ENCODE data around the gene MFN2. TPM values are rescaled to one million over a fixed set of nuclear protein-coding genes. Genes with fewer than 3 reads are reported as not detected.

MFN2 gene
- total RNA-seq, 1 experiment from 2014 or later, result 56.8 TPM

DNA sequence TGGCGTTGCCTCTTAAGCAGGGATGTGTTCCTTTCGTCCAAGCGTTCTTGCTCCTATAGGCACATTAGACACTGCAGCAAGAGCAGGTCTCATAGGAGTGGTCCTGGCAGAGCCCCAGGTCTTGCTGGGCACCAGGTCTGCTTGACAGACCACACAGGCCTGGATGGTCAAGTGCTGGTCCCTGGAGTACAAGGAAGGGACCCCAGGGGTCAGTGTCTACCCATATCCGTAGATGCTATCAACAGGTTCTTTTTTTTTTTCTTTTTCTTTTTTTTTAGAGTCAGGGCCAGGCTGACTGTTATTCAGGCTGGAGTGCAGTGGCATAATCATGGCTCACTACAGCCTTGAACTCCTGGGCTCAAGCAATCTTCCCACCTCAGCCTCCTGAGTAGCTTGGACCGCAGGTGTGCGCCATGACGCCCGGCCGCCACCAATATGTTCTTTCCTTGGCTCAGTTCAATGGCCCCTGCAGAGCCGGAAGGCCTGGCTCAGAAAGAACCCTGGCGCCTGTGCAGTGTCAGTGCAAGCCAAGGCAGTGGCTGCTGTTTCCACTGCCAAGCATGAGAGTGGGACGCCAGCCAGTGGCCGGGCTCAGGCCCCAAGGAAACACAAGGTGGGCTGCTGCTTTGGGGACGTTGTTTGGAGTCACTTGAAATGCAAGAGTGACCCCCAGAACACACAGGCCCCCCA, 72.9 kb downstream of the MFN2 start (continued):
- TF ChIP-seq, protein P1, sequence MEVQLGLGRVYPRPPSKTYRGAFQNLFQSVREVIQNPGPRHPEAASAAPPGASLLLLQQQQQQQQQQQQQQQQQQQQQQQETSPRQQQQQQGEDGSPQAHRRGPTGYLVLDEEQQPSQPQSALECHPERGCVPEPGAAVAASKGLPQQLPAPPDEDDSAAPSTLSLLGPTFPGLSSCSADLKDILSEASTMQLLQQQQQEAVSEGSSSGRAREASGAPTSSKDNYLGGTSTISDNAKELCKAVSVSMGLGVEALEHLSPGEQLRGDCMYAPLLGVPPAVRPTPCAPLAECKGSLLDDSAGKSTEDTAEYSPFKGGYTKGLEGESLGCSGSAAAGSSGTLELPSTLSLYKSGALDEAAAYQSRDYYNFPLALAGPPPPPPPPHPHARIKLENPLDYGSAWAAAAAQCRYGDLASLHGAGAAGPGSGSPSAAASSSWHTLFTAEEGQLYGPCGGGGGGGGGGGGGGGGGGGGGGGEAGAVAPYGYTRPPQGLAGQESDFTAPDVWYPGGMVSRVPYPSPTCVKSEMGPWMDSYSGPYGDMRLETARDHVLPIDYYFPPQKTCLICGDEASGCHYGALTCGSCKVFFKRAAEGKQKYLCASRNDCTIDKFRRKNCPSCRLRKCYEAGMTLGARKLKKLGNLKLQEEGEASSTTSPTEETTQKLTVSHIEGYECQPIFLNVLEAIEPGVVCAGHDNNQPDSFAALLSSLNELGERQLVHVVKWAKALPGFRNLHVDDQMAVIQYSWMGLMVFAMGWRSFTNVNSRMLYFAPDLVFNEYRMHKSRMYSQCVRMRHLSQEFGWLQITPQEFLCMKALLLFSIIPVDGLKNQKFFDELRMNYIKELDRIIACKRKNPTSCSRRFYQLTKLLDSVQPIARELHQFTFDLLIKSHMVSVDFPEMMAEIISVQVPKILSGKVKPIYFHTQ (CRISPR knock-in tag; IDR thresholded peaks at IDR 0.05), result no peak
- TF ChIP-seq NFYB (CRISPR knock-in tag; conservative IDR thresholded peaks at IDR 0.05; ENCODE audit: low read depth) (no peak), FOXK1 (CRISPR knock-in tag; IDR thresholded peaks at IDR 0.05) (no peak)

DNA sequence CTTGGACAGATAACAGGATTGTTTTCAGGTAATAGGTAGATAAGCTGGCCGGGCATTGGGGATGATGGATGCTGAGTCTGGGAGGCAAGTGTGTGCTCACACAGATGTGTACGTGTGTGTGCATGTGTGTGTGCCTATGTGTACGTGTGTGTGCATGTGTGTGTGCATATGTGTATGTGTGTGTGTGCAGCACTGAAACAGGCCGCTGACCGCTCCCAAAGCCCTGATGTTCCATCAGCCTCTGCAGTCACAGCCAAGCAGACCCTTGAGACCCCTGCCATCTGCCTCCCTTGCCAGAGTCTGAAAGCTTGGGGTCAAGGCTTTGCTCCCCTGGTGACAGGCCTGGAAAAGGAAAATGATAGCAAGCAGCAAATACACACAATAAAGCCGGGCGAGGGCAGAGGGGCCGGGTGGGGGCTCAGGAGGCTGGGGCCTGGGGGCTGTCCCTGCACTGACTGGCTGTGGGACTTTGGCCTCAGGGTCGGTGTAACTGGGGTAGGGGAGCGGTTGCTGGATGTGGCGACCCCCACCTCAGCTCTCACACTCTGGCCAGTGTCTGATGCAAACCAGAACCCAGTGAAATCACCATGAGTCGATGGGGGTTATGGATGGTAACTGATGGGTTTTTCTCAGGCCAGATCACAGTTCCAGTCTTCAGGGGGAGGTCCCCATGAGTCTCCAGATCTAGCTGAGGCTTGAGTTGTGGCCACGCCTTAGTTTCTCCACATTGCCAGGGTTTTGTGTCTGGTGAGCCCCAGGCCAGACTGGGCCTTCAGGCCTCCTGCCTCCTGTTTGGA, 73.7 kb downstream of the MFN2 start:
- ChIA-PET POLR2A (no interaction called here), CTCF (interaction anchor here (0.6 to 2.0 kb wide), 4 partner anchors 10 to 206 kb away, joined by 3 to 5 read pairs (median 3); no protein-coding TSS in a partner anchor)
- Mint-ChIP-seq H3K36me3 (no peaks in the 10 kb centered on the region), H3K4me3 (no peak overlapping the region), H3K27ac (no peak overlapping the region), H3K4me1 (peaks cover 17% of the 10 kb centered on the region), H3K27me3 (ENCODE audit: low read depth) (no peaks in the 10 kb centered on the region), H3K9me3 (peaks cover 7% of the 10 kb centered on the region; the same call in 1 of the 2 replicates)
- TF ChIP-seq, protein P2, sequence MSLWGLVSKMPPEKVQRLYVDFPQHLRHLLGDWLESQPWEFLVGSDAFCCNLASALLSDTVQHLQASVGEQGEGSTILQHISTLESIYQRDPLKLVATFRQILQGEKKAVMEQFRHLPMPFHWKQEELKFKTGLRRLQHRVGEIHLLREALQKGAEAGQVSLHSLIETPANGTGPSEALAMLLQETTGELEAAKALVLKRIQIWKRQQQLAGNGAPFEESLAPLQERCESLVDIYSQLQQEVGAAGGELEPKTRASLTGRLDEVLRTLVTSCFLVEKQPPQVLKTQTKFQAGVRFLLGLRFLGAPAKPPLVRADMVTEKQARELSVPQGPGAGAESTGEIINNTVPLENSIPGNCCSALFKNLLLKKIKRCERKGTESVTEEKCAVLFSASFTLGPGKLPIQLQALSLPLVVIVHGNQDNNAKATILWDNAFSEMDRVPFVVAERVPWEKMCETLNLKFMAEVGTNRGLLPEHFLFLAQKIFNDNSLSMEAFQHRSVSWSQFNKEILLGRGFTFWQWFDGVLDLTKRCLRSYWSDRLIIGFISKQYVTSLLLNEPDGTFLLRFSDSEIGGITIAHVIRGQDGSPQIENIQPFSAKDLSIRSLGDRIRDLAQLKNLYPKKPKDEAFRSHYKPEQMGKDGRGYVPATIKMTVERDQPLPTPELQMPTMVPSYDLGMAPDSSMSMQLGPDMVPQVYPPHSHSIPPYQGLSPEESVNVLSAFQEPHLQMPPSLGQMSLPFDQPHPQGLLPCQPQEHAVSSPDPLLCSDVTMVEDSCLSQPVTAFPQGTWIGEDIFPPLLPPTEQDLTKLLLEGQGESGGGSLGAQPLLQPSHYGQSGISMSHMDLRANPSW (CRISPR knock-in tag; conservative IDR thresholded peaks at IDR 0.05; ENCODE audit: low read depth), result no peak
- TF ChIP-seq SP1 (CRISPR knock-in tag; conservative IDR thresholded peaks at IDR 0.05) (no peak), FOXK1 (CRISPR knock-in tag; IDR thresholded peaks at IDR 0.05) (no peak), ZNF263 (CRISPR knock-in tag; IDR thresholded peaks at IDR 0.05; ENCODE audit: low read depth) (no peak), GABPB1 (CRISPR knock-in tag; IDR thresholded peaks at IDR 0.05) (no peak)
- TF ChIP-seq, protein P3, sequence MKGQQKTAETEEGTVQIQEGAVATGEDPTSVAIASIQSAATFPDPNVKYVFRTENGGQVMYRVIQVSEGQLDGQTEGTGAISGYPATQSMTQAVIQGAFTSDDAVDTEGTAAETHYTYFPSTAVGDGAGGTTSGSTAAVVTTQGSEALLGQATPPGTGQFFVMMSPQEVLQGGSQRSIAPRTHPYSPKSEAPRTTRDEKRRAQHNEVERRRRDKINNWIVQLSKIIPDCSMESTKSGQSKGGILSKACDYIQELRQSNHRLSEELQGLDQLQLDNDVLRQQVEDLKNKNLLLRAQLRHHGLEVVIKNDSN (CRISPR knock-in tag; IDR thresholded peaks at IDR 0.05), result no peak
- TF ChIP-seq, protein P4, sequence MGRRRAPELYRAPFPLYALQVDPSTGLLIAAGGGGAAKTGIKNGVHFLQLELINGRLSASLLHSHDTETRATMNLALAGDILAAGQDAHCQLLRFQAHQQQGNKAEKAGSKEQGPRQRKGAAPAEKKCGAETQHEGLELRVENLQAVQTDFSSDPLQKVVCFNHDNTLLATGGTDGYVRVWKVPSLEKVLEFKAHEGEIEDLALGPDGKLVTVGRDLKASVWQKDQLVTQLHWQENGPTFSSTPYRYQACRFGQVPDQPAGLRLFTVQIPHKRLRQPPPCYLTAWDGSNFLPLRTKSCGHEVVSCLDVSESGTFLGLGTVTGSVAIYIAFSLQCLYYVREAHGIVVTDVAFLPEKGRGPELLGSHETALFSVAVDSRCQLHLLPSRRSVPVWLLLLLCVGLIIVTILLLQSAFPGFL (CRISPR knock-in tag; IDR thresholded peaks at IDR 0.05; ENCODE audit: borderline replicate concordance), result no peak
- no peak for DNase-seq (ENCODE audit: low spot score)
- no peak for ATAC-seq

DNA sequence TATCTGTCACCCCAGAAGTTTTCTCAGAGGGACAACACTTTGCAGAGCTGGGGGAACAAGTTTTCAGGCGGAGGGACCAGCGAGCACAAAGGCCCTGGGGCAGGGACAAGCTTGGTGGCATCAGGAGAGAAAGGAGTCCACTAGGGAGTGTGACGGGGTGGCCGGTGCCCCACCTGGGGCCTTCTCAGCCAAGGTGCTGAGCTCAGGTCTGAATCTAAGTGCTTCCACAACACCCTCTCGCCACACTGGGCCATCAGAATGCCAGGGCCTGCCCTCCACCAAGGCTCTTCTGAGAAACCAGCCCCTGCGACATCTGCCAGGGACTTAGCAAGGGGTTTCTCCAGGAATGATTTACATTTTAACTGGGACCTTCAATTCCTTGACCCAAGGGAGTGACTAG, 75.0 kb downstream of the MFN2 start:
- Mint-ChIP-seq H3K4me3 (no peak overlapping the region), H3K9me3 (peaks cover 10% of the 10 kb centered on the region; the same call in 1 of the 2 replicates), H3K27ac (no peak overlapping the region), H3K27me3 (ENCODE audit: low read depth) (peaks cover 8% of the 10 kb centered on the region), H3K36me3 (no peaks in the 10 kb centered on the region), H3K4me1 (peaks cover 13% of the 10 kb centered on the region)
- CTCF ChIA-PET, result interaction anchor here (0.9 to 2.0 kb wide), 2 partner anchors 24 kb away, joined by 3 to 5 read pairs; no protein-coding TSS in a partner anchor
- no peak for DNase-seq (ENCODE audit: low spot score)
- no peak for ATAC-seq
- POLR2A ChIA-PET, result no interaction called here
- TF ChIP-seq ATF1 (CRISPR knock-in tag; IDR thresholded peaks at IDR 0.05) (no peak), TCF7 (CRISPR knock-in tag; IDR thresholded peaks at IDR 0.05; ENCODE audit: low read depth) (no peak), IRF2 (CRISPR knock-in tag; IDR thresholded peaks at IDR 0.05; ENCODE audit: borderline replicate concordance, low read depth) (no peak)
- TF ChIP-seq, protein P5, sequence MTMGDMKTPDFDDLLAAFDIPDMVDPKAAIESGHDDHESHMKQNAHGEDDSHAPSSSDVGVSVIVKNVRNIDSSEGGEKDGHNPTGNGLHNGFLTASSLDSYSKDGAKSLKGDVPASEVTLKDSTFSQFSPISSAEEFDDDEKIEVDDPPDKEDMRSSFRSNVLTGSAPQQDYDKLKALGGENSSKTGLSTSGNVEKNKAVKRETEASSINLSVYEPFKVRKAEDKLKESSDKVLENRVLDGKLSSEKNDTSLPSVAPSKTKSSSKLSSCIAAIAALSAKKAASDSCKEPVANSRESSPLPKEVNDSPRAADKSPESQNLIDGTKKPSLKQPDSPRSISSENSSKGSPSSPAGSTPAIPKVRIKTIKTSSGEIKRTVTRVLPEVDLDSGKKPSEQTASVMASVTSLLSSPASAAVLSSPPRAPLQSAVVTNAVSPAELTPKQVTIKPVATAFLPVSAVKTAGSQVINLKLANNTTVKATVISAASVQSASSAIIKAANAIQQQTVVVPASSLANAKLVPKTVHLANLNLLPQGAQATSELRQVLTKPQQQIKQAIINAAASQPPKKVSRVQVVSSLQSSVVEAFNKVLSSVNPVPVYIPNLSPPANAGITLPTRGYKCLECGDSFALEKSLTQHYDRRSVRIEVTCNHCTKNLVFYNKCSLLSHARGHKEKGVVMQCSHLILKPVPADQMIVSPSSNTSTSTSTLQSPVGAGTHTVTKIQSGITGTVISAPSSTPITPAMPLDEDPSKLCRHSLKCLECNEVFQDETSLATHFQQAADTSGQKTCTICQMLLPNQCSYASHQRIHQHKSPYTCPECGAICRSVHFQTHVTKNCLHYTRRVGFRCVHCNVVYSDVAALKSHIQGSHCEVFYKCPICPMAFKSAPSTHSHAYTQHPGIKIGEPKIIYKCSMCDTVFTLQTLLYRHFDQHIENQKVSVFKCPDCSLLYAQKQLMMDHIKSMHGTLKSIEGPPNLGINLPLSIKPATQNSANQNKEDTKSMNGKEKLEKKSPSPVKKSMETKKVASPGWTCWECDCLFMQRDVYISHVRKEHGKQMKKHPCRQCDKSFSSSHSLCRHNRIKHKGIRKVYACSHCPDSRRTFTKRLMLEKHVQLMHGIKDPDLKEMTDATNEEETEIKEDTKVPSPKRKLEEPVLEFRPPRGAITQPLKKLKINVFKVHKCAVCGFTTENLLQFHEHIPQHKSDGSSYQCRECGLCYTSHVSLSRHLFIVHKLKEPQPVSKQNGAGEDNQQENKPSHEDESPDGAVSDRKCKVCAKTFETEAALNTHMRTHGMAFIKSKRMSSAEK (CRISPR knock-in tag; IDR thresholded peaks at IDR 0.05; ENCODE audit: borderline replicate concordance), result no peak
- TF ChIP-seq, protein P6, sequence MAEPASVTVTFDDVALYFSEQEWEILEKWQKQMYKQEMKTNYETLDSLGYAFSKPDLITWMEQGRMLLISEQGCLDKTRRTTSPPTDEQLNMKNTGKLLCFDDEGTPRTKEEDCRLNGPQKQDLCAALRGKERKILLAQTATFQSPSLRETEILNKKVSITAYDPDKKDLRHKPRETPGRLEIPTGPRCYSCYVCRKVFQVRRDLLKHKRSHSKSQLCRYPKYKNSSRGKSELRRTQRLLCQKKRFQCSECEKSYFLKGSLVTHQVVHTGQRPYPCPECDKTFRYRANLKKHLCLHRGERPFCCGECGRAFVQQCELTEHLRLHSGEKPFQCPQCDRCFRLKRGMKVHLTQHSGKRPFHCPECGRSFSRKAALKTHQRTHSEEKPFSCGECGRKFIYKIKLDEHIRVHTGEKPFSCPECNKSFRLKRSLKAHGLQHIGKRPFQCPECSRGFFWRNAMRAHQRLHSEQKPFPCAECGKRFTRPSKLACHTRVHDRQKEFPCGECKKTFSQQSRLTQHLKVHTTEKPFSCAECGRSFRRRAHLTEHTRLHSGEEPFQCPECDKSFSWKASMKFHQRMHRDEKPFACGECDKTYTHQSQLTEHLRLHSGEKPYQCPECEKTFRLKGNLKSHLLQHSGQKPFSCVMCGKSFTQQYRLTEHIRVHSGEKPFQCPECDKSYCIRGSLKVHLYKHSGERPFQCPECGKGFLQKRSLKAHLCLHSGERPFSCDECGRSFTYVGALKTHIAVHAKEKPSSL (CRISPR knock-in tag; conservative IDR thresholded peaks at IDR 0.05), result no peak
